HG03103 (cell line): Measurements from ENCODE around the gene CLEC12A.
"Not testable (repeated sequence)": the region's sequence is repeated elsewhere in the genome, so short reads cannot be mapped to it uniquely, and the experiment has no call there.

Experiments used
- ATAC-seq: cut with Tn5 transposase; IDR thresholded peaks from one replicate; pipeline ENCODE4 v1.9.1; 2021; ENCODE audit warnings: low read depth; ENCODE audit not compliant: unreplicated experiment

Gene CLEC12A

GRCh38 chr12:9971181-9971580 lies at the start of gene CLEC12A:
Gene CLEC12A (plus strand): TSS chr12:9971409. CDS start chr12:9971597, 188 bp downstream.
- ATAC-seq = no peak

- no peak for ATAC-seq
Observed at GRCh38 chr12:9922429-9922828, 48.8 kb upstream of the CLEC12A start.

- no peak for ATAC-seq
Observed at GRCh38 chr12:9925705-9926393, 45.4 kb upstream of the CLEC12A start.

- no peak for ATAC-seq
Observed at GRCh38 chr12:9926876-9927275, 44.3 kb upstream of the CLEC12A start.

- ATAC-seq = no peak
Observed at GRCh38 chr12:9928607-9929006, 42.6 kb upstream of the CLEC12A start.

GRCh38 chr12:9931245-9931644 lies 40.0 kb upstream of the CLEC12A start:
- no peak for ATAC-seq

- ATAC-seq = no peak
Observed at GRCh38 chr12:9932270-9932669, 38.9 kb upstream of the CLEC12A start, which contains the start of gene CLEC2A. Gene CLEC2A (minus strand): TSS chr12:9932370. CDS start chr12:9932329, 41 bp downstream.

- no peak for ATAC-seq
Observed at GRCh38 chr12:9933958-9934357, 37.3 kb upstream of the CLEC12A start.

GRCh38 chr12:9935026-9935425 lies 36.2 kb upstream of the CLEC12A start:
- ATAC-seq = no peak

- ATAC-seq = no peak
Observed at GRCh38 chr12:9936591-9936990, 34.6 kb upstream of the CLEC12A start.

- ATAC-seq = no peak
Observed at GRCh38 chr12:9940375-9940774, 30.8 kb upstream of the CLEC12A start.

- no peak for ATAC-seq
Observed at GRCh38 chr12:9941838-9942237, 29.4 kb upstream of the CLEC12A start.

GRCh38 chr12:9943240-9943639 lies 28.0 kb upstream of the CLEC12A start:
- no peak for ATAC-seq

GRCh38 chr12:9944391-9944790 lies 26.8 kb upstream of the CLEC12A start:
- no peak for ATAC-seq

GRCh38 chr12:9947674-9948073 lies 23.5 kb upstream of the CLEC12A start:
- ATAC-seq = no peak

- ATAC-seq = peak; percentile 98
Observed at GRCh38 chr12:9948606-9949296, 22.5 kb upstream of the CLEC12A start.

- ATAC-seq = no peak
Observed at GRCh38 chr12:9951026-9951675, 20.1 kb upstream of the CLEC12A start.

GRCh38 chr12:9952954-9953729 lies 18.1 kb upstream of the CLEC12A start:
- not testable (repeated sequence) for ATAC-seq

- no peak for ATAC-seq
Observed at GRCh38 chr12:9957834-9958233, 13.4 kb upstream of the CLEC12A start.

GRCh38 chr12:9960590-9960989 lies 10.6 kb upstream of the CLEC12A start:
- no peak for ATAC-seq

- no peak for ATAC-seq
Observed at GRCh38 chr12:9961106-9961505, 10.1 kb upstream of the CLEC12A start.
